ENCODE results near the gene DNAJC30.
"Not testable (repeated sequence)": the region's sequence is repeated elsewhere in the genome, so short reads cannot be mapped to it uniquely, and the experiment has no call there.

The DNAJC30 gene

GRCh38 chr7:73683056-73683787 is at the start of gene DNAJC30, which contains the start of gene BUD23:
DNAJC30 (minus strand) TSS chr7:73683453; CDS start chr7:73683423, 30 bp downstream.
BUD23 (plus strand) TSS chr7:73683597; CDS start chr7:73683626, 29 bp downstream.
- DNase-seq, result peak; percentile 95

- no peak for DNase-seq
Observed at GRCh38 chr7:73732397-73732796, 49.1 kb upstream of the DNAJC30 start.

GRCh38 chr7:73730485-73730884 is 47.2 kb upstream of the DNAJC30 start:
- no peak for DNase-seq

- DNase-seq, result no peak
Observed at GRCh38 chr7:73728551-73728950, 45.3 kb upstream of the DNAJC30 start.

GRCh38 chr7:73727952-73728351 is 44.7 kb upstream of the DNAJC30 start:
- DNase-seq, result no peak

GRCh38 chr7:73726083-73726466 is 42.8 kb upstream of the DNAJC30 start:
- no peak for DNase-seq

- no peak for DNase-seq
Observed at GRCh38 chr7:73723813-73724212, 40.6 kb upstream of the DNAJC30 start.

- no peak for DNase-seq
Observed at GRCh38 chr7:73722785-73723184, 39.5 kb upstream of the DNAJC30 start.

GRCh38 chr7:73722182-73722581 is 38.9 kb upstream of the DNAJC30 start:
- DNase-seq, result not testable (repeated sequence)

- no peak for DNase-seq
Observed at GRCh38 chr7:73721377-73721817, 38.1 kb upstream of the DNAJC30 start.

GRCh38 chr7:73720443-73720842 is 37.2 kb upstream of the DNAJC30 start:
- not testable (repeated sequence) for DNase-seq

GRCh38 chr7:73719806-73720169 is 36.5 kb upstream of the DNAJC30 start:
- no peak for DNase-seq

- DNase-seq, result peak; percentile 74
Observed at GRCh38 chr7:73718905-73719805, 35.9 kb upstream of the DNAJC30 start, which contains the start of gene STX1A. STX1A (minus strand) TSS chr7:73719669; CDS start chr7:73719631, 38 bp downstream.

- no peak for DNase-seq
Observed at GRCh38 chr7:73718438-73718881, 35.2 kb upstream of the DNAJC30 start.

- DNase-seq, result peak; percentile 70
Observed at GRCh38 chr7:73717991-73718405, 34.7 kb upstream of the DNAJC30 start.

- DNase-seq, result no peak
Observed at GRCh38 chr7:73717025-73717807, 34.0 kb upstream of the DNAJC30 start.

- DNase-seq, result no peak
Observed at GRCh38 chr7:73716318-73716890, 33.2 kb upstream of the DNAJC30 start.

GRCh38 chr7:73715648-73716317 is 32.5 kb upstream of the DNAJC30 start:
- DNase-seq, result peak; percentile 58

GRCh38 chr7:73713319-73713718 is 30.1 kb upstream of the DNAJC30 start:
- DNase-seq, result not testable (repeated sequence)

- no peak for DNase-seq
Observed at GRCh38 chr7:73712773-73713172, 29.5 kb upstream of the DNAJC30 start.

GRCh38 chr7:73708961-73709549 is 25.8 kb upstream of the DNAJC30 start:
- no peak for DNase-seq

All from activated naive CD4-positive, alpha-beta T cell treated with anti-CD3 and anti-CD28 coated beads, Interleukin-2, amount 50 U/mL, for 16 hours (primary cell).